ENCODE data around the gene ARMC2.
"Not testable (repeated sequence)": the region's sequence is repeated elsewhere in the genome, so short reads cannot be mapped to it uniquely, and the experiment has no call there.

ARMC2 gene

DNA sequence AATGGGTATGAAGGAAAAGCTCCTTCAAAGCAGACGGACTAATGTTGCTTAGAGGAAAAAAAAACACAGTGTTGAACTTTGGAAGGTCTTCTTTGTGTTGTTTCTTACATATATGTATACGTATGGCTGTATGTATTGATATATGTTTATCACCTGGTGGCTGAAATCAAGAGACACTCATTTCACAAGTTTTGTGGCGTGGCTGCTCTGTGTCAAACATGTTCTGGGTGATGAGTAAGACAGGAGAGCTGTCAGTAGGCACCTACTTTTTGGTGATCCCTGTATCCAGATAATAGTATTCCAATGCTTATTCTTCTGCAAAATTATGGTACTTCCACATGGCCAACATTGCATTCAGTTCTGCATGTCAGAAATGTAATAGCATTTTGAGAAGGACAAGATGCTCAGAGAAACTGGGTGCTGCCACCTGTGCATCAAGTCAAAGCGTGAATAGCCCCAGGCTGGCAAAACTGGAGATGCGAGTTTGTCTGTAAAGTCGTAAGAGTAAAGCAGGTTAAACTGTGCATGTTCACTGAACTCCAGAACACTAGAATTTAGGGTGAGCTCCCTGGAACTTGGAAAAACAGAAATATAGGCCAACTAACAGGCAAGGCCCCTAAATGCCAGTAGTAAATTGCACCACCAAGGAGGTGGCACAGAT, 67.9 kb downstream of the ARMC2 start:
- no peak for DNase-seq (ENCODE audit: low read depth)

DNA sequence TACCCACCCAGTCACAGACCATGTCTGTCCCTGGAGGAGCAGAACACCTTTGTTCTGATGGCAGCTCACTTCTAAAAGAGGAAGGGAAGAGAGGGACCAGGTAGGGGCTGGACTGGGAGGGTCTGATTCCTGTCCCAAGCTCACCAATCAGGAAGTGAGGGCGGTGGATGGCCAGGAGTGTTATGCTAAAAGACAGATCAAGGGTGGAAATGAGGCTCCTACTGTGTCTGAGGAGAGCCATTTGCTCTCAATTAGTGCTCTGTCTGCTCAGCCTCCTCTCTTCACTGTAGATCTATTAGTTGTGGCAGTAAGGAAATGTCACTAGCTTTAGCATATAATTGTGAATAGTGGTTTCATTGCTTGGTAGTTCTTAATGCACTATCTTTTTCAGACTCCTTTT, 72.5 kb downstream of the ARMC2 start:
- no peak for DNase-seq (ENCODE audit: low read depth)

GRCh38 chr6:108921547-108922361, 73.5 kb downstream of the ARMC2 start:
- DNase-seq (ENCODE audit: low read depth): peak; percentile 67

DNA sequence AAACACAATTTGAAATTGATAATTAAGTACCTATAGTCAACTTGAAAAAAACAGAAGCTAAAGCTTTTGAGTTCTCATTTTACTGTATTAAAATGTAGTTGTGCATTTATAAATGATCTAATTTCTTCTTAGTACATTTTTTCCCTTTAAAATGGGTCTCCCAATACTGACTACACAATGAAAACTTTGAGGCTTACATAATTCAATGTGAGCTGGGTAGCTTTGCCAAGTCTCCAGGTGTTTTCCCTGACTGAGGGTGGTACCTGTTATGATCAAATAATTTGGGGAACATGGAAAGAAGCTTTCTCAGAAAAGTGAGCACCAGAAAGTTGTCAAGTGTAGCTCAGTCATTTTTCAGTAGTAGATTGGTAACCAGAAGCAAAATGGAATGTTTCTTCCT, 74.3 kb downstream of the ARMC2 start:
- DNase-seq (ENCODE audit: low read depth): no peak

DNA sequence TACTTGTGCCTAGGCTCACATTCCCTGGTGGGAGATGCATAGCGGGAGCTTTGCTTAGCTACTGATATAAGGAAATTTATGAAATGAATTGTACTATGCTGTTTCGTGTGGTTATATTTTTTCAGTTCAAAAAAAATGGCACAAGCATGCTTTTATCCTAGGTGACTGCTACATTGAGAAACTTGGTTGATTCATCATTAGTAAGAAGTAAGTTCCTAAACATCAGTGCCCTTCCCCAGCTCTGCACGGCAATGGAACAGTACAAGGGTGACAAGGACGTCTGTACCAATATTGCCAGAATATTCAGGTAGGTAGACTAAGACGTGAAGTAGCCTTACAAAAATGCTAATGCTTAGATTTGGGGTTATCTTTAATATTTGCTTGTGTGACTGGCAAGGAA, 79.7 kb downstream of the ARMC2 start:
- no peak for DNase-seq (ENCODE audit: low read depth)

DNA sequence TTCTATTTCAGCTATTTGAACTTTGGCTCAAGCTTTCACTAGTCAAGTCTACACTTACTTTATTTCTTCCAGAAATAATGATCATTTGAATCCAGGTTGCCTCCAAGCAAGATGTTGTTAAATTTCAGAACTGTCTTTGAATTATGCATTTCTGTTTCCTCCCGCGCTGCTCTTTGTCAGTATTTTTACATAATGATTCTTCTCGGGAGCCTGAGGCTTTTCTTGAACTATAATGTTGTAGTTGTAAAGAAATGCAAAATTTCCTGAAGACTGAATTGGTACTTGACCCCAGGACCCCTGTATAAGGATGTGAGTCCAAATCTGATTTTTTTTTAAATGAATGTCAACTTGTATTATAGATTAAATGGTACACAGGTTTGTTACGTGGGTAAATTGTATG, 80.4 kb downstream of the ARMC2 start:
- no peak for DNase-seq (ENCODE audit: low read depth)

GRCh38 chr6:108931090-108931489, 82.9 kb downstream of the ARMC2 start:
- DNase-seq (ENCODE audit: low read depth): not testable (repeated sequence)

GRCh38 chr6:108937170-108937569, 88.9 kb downstream of the ARMC2 start:
- DNase-seq (ENCODE audit: low read depth): no peak

DNA sequence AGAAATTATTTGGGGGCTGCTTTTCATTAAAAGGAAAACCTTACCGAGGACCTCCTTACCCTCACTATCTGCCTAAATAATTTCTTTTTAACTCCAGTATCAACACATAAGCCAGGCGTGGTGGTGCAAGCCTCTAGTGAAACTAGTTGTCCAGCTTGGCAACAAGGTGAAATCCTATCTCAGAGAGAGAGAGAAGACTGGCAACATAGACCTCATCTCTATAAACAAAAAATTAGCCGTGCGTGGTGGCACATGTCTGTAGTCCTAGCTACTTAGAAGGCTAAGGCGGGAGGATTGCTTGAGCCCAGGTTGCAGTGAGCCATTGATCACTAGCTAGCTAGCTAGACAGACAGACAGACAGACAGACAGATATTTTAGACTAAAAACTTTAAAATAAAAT, 92.5 kb downstream of the ARMC2 start:
- no peak for DNase-seq (ENCODE audit: low read depth)

- DNase-seq (ENCODE audit: low read depth): no peak
Measured at GRCh38 chr6:108941281-108941680, 93.1 kb downstream of the ARMC2 start.

DNA sequence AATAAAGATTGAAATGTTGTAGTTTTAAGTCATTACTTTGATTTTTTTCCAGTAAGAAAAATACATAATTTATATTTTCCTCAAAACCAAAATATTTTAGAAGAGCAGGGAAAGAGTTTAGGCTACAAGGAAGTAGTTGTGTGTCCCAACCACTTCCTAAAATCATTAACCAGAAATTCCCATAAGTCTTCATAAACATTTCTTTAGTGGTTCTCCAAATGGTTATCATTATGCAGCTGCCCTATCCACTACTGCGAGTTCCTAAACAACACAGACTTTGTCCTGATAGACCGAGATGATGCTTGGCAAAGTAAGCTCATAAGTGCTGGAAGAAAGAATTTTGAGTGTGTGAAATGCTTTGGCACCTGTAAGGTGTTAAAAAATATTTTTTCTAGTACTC, 93.6 kb downstream of the ARMC2 start:
- no peak for DNase-seq (ENCODE audit: low read depth)

DNA sequence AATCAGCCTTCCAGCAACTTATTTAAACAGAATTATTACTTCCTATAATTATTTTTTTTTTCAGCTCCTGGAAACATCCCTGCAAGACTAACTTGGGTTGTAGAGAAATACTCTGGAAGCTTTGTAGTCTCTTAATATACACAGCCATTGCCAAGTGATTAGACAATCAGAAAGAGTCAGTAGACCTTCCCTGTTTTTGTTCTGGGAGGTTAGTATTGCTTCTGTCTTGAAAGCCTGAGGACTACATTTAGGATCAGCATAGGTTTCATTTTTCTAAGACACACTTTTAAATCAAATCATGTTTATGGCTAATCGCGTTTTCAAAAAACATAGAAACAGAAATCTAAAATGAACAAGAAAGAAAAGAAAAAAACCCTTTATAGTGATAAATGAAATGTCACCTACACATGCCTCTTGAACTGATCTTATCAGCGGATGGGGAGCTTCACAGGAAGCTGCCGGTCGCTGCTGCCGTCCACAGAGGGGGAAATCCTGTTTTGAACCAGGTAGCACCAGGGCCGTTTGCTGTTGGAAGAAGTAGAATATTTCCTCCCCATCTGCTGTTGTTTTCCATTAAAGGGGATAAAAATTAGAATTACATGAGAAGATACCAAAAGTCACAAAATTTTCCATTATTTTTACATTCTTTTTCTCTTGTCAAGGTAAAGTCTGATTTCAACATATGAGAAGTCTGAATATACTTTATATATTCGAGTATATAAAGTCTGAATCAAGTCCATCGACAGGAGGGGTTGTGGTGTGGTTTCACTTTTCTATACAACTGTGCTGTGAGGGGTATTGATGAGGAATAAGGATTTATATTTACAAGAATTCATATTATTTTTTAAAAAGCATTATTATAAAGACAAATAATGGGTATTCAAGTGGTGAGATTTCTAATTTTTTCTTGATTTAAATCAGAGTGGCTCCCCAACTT, 94.6 kb downstream of the ARMC2 start:
- DNase-seq (ENCODE audit: low read depth): no peak

GRCh38 chr6:108944071-108944470, 95.8 kb downstream of the ARMC2 start:
- DNase-seq (ENCODE audit: low read depth): no peak

DNA sequence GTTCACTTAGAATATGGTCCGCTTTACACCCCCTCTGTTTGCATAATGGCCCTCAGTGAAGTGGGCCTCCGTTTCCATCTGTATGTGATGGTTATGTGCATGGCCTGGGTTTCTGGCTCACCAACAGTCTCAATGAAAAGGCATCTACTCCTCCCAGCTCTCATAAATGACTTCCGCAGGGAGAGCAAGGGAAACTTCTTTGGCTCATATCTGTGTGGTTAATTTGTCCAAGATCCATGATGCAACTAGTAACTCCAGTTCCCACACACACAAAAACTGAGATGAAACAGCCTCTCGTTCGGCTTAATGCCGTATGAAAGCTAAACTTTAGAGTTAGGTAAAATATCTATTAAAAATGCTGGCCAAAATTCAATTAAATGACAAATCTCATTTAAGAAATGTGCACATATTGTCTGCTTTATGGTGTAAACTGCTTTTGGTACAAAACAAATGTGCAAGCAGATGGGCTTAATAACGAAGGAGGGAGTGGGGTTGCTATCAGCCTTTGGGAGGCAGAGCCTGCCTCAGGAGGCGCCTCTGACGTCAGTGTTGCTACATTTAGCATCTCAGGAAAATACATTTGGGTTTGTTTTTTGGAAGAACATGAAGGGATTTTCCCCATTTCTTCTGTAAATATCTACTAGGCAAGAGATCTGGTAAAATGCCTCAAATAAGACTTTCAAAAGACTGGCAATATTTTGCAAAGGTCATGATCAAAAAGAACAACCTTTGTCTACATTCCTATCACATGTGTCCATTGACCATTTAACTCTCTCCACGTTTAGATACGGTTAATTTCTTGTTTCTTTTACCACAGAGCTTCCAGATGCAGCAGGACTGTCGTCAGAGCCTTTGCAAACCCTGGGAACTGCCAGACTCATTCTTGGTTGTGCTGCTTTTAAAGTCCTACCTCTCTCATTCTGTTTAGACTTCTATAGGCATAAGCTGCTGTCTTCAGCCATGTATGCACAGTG, 96.8 kb downstream of the ARMC2 start:
- peak; percentile 95 for DNase-seq (ENCODE audit: low read depth)

- peak; percentile 44 for DNase-seq (ENCODE audit: low read depth)
Measured at GRCh38 chr6:108945681-108946159, 97.5 kb downstream of the ARMC2 start.

DNA sequence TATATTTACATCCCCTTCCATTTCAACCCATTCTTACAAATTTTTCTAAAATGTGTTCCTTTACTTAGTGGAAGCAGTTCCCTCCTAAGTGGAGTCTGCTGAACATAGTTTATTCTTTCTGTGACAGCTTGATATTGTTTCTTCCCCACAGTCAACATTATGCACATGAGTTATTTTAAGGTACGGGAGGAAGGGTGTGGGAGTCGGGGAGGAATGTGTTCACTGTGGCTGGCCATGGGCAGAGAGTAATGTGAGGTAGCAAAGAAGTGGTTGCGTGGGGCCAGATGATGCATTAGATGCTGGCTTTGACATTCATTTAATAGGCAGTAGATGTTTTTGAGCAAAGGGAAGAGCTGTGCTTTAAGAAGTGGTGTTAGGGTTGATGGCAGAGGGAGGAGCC, 98.5 kb downstream of the ARMC2 start:
- no peak for DNase-seq (ENCODE audit: low read depth)

DNA sequence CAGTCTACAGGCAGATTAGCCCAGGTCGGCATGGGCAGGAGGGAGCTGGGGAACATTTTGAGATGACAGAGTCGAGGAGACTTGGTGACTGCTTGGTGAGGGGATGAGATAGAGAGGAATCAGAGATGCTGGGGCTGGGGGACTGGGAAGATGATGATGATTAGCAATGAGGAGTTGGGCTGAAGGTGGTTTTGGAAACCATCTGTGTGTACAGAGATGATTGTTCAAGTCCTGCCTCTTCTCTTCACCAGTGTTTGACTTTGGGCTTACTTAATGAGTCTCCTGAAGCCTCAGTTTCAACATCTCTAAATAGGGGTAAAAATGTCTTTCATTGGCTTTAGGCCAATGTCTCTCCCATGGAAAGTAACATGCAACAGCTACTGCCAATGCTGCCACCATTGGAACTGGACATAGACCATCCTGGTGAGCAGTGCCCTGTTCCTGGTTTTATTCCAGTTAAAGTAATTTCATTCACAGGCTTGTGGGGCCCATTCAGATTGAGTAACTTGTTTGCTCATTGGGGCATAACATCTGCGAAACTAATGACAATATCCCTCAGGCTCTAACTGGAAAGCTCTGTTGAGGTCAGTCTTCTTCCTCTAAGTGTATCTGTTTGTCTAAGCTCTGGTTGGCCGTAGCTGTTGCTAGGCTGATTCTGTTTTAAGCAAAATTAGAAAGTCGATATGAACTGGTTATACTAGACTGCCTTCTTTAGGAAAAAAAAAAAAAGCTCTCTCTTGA, 99.1 kb downstream of the ARMC2 start:
- DNase-seq (ENCODE audit: low read depth): peak; percentile 90

DNA sequence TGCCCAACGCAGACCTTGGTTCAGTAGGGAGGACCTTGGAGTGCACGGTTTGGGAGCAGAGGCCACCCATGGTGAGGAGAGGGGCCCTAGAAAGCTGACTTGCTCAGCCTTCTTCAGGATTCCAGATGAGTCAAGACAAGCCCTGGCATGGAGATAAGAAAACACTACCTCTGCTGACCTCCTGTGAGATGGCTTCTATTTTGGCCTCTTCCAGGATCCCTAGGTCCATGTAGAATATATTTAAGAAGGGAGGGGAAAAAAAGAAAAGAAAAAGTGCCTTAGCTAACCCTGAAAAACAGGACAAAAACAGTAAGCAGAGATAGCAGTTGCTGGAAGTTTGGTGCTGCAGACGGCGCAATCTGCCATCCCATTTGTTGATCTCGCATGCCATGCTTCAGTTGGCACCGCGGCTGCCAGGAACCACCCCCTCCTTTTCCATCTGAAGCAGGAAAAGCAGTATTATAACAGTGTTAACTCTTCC, 100.0 kb downstream of the ARMC2 start:
- no peak for DNase-seq (ENCODE audit: low read depth)

DNA sequence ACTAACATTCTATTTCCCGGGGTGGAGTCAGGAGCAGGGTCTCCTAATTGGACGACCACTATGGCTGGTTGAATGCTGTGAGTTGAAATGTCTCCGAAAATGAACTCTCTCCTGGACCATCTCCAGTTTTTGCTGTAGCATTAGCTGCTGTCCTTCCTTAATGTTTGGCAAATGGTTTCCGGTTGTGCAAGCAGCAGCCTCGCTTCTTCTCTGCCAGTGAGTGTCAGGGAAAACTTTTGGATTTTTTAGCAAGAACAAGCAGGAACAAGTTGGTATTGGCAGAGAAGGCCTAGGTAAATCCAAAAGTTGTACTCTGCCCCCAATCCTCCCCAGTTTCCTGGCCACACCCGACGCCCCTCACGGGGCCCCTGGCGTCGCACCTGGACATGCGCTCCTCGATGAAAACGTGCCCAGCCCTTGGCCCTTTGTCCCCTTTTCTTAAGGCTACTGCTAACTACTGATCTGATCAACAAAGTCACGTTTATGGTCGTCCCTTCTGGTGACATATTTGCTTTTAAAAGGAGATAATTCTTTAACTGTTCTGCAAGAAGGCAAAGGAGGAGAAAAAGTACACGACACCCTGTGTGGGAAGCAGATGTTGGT, 103.2 kb downstream of the ARMC2 start:
- no peak for DNase-seq (ENCODE audit: low read depth)
